ENCODE measurements around the gene GPD1. TPM values are rescaled to one million over a fixed set of nuclear protein-coding genes. Genes with fewer than 3 reads are reported as not detected.

The GPD1 gene
- total RNA-seq, 1 experiment from 2014 or later = 1.6 TPM

- BruUV-seq (replicated peaks) = no TSS peak
- no peak overlapping the region for H3K27ac ChIP-seq (ENCODE audit: low read depth, low read length)
- peaks cover 0 to 4% of the 10 kb centered on the region in 2 experiments; a peak in 1 of 4 replicates for H3K4me1 ChIP-seq (ENCODE audit: control insufficient read depth in 1 of 2, insufficient read depth in 2 of 2, low read length in 2 of 2)
- ChIA-PET RAD21 (ENCODE audit: low non-redundant PET in 1 of 2, low total read pairs in 2 of 2, uncharacterized antibody in 2 of 2, unreplicated experiment in 2 of 2) (no interaction called here), CTCF (interaction anchor here (1.8 kb wide), 1 partner anchor 45 kb away, joined by 4 read pairs; the partner anchor contains the start of gene COX14), POLR2A (no interaction called here)
- H2AFZ ChIP-seq (ENCODE audit: low read depth, low read length, poor library complexity, severe bottlenecking) = no peak overlapping the region
- no peaks in the 10 kb centered on the region for H3K9me2 ChIP-seq (ENCODE audit: insufficient read depth)
- no peak overlapping the region for H3K9ac ChIP-seq (ENCODE audit: low read length)
- H3K36me3 ChIP-seq (ENCODE audit: control insufficient read depth in 1 of 2, insufficient read depth in 2 of 2, low read length in 2 of 2) = no peaks in the 10 kb centered on the region
- no peaks in the 10 kb centered on the region for H4K20me1 ChIP-seq (ENCODE audit: insufficient read depth)
- ATAC-seq (no peak), DNase-seq (ENCODE audit: low read depth, low spot score) (no peak)
- H3K9me3 ChIP-seq (ENCODE audit: control insufficient read depth in 1 of 2, insufficient read depth in 1 of 2, low read depth in 1 of 2, low read length in 2 of 2) = no peaks in the 10 kb centered on the region
- no peaks in the 10 kb centered on the region for H3K27me3 ChIP-seq (ENCODE audit: insufficient read depth, low read length)
- peaks cover 12% of the 10 kb centered on the region; the same call in 1 of the 2 replicates for H3K79me2 ChIP-seq (ENCODE audit: insufficient read depth, low read length)
- intact Hi-C loops (cut with micrococcal nuclease) = no loop called here
- no peak for TF ChIP-seq MAX (IDR thresholded peaks at IDR 0.05)
- TF ChIP-seq JUND (IDR thresholded peaks at IDR 0.05) = no peak
- no peak for TF ChIP-seq ZFX (IDR thresholded peaks at IDR 0.05)
- TF ChIP-seq CEBPB (IDR thresholded peaks at IDR 0.05; ENCODE audit: low read depth) = no peak
- no peak for TF ChIP-seq ELF1 (IDR thresholded peaks at IDR 0.05; ENCODE audit: borderline replicate concordance, low read depth)
- TF ChIP-seq POLR2A (IDR thresholded peaks at IDR 0.05; ENCODE audit: borderline replicate concordance, extremely low read depth, insufficient read depth, insufficient read length) = no peak
- TF ChIP-seq SIN3A (IDR thresholded peaks at IDR 0.05; ENCODE audit: low read depth) = no peak
- no peak for TF ChIP-seq ATF3 (IDR thresholded peaks at IDR 0.05)
- no peak for TF ChIP-seq POLR2AphosphoS5 (IDR thresholded peaks at IDR 0.05; ENCODE audit: low read depth, low read length)
- TF ChIP-seq YY1 (IDR thresholded peaks at IDR 0.05; ENCODE audit: extremely low read depth, insufficient replicate concordance, low read depth, low read length) = no peak
- no peak for TF ChIP-seq EZH2 (IDR thresholded peaks at IDR 0.05)
- no peak for TF ChIP-seq SRF (IDR thresholded peaks at IDR 0.05; ENCODE audit: low read depth)
- no peak for TF ChIP-seq EZH2phosphoT487 (IDR thresholded peaks at IDR 0.05; ENCODE audit: borderline replicate concordance)
- TF ChIP-seq SP1 (IDR thresholded peaks at IDR 0.05; ENCODE audit: low read depth) = no peak
- no peak for TF ChIP-seq ZNF274 (IDR thresholded peaks at IDR 0.05; ENCODE audit: low read depth, low read length)
- TF ChIP-seq FOSL1 (IDR thresholded peaks at IDR 0.05; ENCODE audit: low read depth) = no peak
- TF ChIP-seq ZBTB33 (IDR thresholded peaks at IDR 0.05; ENCODE audit: extremely low read depth, insufficient replicate concordance, low read length) = no peak
- no peak for TF ChIP-seq RAD21 (IDR thresholded peaks at IDR 0.05; ENCODE audit: low read depth)
- H3K4me3 ChIP-seq (replicated peaks in 1 of 2; ENCODE audit: low read depth in 1 of 2, low read length in 2 of 2) = no peak overlapping the region
- no peak overlapping the region for H3K4me2 ChIP-seq (ENCODE audit: low read length)
Observed at GRCh38 chr12:50157259-50157658, 53.5 kb downstream of the GPD1 start.

Data from HCT116 (cell line).